B cell (primary cell): Measurements from ENCODE around the gene LRRC61.

Experiments
- EZH2 ChIP-seq: IDR thresholded peaks from 2 replicates; pipeline ENCODE4 v1.6.1; 2012; ENCODE audit warnings: borderline replicate concordance, low read depth, mild to moderate bottlenecking, moderate library complexity, low read length; ENCODE audit not compliant: insufficient read depth, poor library complexity, severe bottlenecking
- TF ChIP-seq, protein P1 (sequence below): fragments of 200-600 bp; IDR thresholded peaks from one replicate; pipeline ENCODE4 v1.8.0; 2022; ENCODE audit warnings: antibody characterized with exemption, mild to moderate bottlenecking

DNA sequence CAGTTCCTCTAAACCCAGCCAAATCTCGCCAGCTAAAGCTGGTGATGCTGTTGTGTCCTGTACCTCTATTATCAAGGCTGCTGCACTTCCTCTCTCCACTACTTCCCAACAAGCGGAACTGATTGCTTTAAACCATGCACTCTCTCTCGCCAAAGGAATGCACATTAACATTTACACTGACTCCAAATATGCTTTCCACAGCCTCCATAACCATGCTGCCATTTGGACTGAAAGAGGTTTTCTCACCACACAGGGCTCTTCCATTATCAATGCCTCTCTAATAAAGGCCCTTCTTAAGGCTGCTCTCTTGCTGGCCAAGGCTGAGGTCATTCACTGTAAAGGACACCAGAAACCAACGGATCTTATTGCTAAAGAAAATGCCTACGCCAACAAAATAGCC lies 11.4 kb upstream of the LRRC61 start:
- TF ChIP-seq, protein P1, sequence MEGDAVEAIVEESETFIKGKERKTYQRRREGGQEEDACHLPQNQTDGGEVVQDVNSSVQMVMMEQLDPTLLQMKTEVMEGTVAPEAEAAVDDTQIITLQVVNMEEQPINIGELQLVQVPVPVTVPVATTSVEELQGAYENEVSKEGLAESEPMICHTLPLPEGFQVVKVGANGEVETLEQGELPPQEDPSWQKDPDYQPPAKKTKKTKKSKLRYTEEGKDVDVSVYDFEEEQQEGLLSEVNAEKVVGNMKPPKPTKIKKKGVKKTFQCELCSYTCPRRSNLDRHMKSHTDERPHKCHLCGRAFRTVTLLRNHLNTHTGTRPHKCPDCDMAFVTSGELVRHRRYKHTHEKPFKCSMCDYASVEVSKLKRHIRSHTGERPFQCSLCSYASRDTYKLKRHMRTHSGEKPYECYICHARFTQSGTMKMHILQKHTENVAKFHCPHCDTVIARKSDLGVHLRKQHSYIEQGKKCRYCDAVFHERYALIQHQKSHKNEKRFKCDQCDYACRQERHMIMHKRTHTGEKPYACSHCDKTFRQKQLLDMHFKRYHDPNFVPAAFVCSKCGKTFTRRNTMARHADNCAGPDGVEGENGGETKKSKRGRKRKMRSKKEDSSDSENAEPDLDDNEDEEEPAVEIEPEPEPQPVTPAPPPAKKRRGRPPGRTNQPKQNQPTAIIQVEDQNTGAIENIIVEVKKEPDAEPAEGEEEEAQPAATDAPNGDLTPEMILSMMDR: no peak
- no peak for TF ChIP-seq EZH2
